ENCODE data around the gene HAUS5. TPM values are rescaled to one million over a fixed set of nuclear protein-coding genes. Genes with fewer than 3 reads are reported as not detected.

HAUS5 gene
- total RNA-seq, 2 donors from 2014 or later: 32.4 to 33.7 TPM

- Mint-ChIP-seq H3K4me1 (no peaks in the 10 kb centered on the region), H3K4me3 (no peak overlapping the region), H3K27ac (no peak overlapping the region), H3K9me3 (no peaks in the 10 kb centered on the region), H3K27me3 (ENCODE audit: insufficient read depth) (no peaks in the 10 kb centered on the region), H3K36me3 (ENCODE audit: low read depth) (peaks cover 20% of the 10 kb centered on the region)
- 93 to 96% methylated on average over 7 to 9 of the region's 9 CpGs for WGBS, 2 experiments (ENCODE audit: insufficient coverage in 1 of 2, insufficient read length in 1 of 2)
- Histone ChIP-seq H3K36me3 (ENCODE audit: control insufficient read depth, insufficient read depth, low read length) (peaks cover 8% of the 10 kb centered on the region), H3K27me3 (ENCODE audit: control insufficient read depth, insufficient read depth, low read length, poor library complexity, severe bottlenecking) (no peaks in the 10 kb centered on the region), H3K4me3 (ENCODE audit: low read length) (no peak overlapping the region), H3K9me3 (ENCODE audit: control insufficient read depth, low read length) (no peaks in the 10 kb centered on the region), H3K9ac (ENCODE audit: extremely low read depth, low read length, poor library complexity, severe bottlenecking) (no peak overlapping the region), H3K27ac (ENCODE audit: low read depth, low read length) (no peak overlapping the region), H3K4me1 (ENCODE audit: control insufficient read depth, insufficient read depth, low read length) (no peaks in the 10 kb centered on the region)
- DNase-seq: no peak
- TF ChIP-seq, protein P1, sequence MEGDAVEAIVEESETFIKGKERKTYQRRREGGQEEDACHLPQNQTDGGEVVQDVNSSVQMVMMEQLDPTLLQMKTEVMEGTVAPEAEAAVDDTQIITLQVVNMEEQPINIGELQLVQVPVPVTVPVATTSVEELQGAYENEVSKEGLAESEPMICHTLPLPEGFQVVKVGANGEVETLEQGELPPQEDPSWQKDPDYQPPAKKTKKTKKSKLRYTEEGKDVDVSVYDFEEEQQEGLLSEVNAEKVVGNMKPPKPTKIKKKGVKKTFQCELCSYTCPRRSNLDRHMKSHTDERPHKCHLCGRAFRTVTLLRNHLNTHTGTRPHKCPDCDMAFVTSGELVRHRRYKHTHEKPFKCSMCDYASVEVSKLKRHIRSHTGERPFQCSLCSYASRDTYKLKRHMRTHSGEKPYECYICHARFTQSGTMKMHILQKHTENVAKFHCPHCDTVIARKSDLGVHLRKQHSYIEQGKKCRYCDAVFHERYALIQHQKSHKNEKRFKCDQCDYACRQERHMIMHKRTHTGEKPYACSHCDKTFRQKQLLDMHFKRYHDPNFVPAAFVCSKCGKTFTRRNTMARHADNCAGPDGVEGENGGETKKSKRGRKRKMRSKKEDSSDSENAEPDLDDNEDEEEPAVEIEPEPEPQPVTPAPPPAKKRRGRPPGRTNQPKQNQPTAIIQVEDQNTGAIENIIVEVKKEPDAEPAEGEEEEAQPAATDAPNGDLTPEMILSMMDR (conservative IDR thresholded peaks at IDR 0.05): no peak
Measured at GRCh38 chr19:35621708-35622107, 9.2 kb downstream of the HAUS5 start.

DNA sequence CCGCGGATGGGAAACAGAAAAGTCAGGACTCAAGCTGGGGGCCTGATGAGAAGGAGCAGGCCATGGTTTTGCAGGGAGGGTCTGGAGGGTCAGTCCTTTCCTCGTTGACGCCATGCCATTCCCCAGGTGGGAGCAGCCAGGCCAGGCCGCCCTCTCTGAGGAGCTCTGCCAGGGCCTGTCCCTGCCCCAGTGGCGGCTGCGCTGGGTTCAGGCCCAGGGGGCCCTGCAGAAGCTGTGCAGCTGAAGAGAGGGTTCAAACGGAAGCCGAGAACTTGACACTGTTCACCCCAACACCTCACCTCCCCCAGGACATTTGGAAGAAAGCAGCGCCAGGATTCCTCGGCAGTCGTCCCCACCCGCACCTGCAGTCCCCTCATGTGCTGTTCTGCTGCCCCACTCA lies 10.2 kb downstream of the HAUS5 start:
- Histone ChIP-seq H3K36me3 (ENCODE audit: control insufficient read depth, insufficient read depth, low read length) (peaks cover 7% of the 10 kb centered on the region), H3K4me1 (ENCODE audit: control insufficient read depth, insufficient read depth, low read length) (no peaks in the 10 kb centered on the region), H3K27me3 (ENCODE audit: control insufficient read depth, insufficient read depth, low read length, poor library complexity, severe bottlenecking) (no peaks in the 10 kb centered on the region), H3K4me3 (ENCODE audit: low read length) (no peak overlapping the region), H3K9me3 (ENCODE audit: control insufficient read depth, low read length) (no peaks in the 10 kb centered on the region), H3K27ac (ENCODE audit: low read depth, low read length) (no peak overlapping the region), H3K9ac (ENCODE audit: extremely low read depth, low read length, poor library complexity, severe bottlenecking) (no peak overlapping the region)
- peaks cover 20% of the 10 kb centered on the region for H3K36me3 Mint-ChIP-seq (ENCODE audit: low read depth)
- DNase-seq: no peak
- TF ChIP-seq, protein P1 (conservative IDR thresholded peaks at IDR 0.05): no peak
- no peaks in the 10 kb centered on the region for H3K9me3 Mint-ChIP-seq
- H3K4me3 Mint-ChIP-seq: no peak overlapping the region
- WGBS, 2 experiments (ENCODE audit: insufficient coverage in 1 of 2, insufficient read length in 1 of 2): 87 to 95% methylated on average over 5 to 13 of the region's 13 CpGs
- H3K27me3 Mint-ChIP-seq (ENCODE audit: insufficient read depth): no peaks in the 10 kb centered on the region
- no peak overlapping the region for H3K27ac Mint-ChIP-seq
- H3K4me1 Mint-ChIP-seq: no peaks in the 10 kb centered on the region

GRCh38 chr19:35623327-35624010 lies 10.9 kb downstream of the HAUS5 start:
- DNase-seq: no peak
- H3K27ac ChIP-seq (ENCODE audit: low read depth, low read length): no peak overlapping the region
- H3K36me3 ChIP-seq (ENCODE audit: control insufficient read depth, insufficient read depth, low read length): peaks cover 7% of the 10 kb centered on the region
- no peak overlapping the region for H3K4me3 ChIP-seq (ENCODE audit: low read length)
- no peaks in the 10 kb centered on the region for H3K9me3 ChIP-seq (ENCODE audit: control insufficient read depth, low read length)
- H3K27me3 ChIP-seq (ENCODE audit: control insufficient read depth, insufficient read depth, low read length, poor library complexity, severe bottlenecking): no peaks in the 10 kb centered on the region
- no peaks in the 10 kb centered on the region for H3K27me3 Mint-ChIP-seq (ENCODE audit: insufficient read depth)
- no peak overlapping the region for H3K9ac ChIP-seq (ENCODE audit: extremely low read depth, low read length, poor library complexity, severe bottlenecking)
- H3K36me3 Mint-ChIP-seq (ENCODE audit: low read depth): peaks cover 20% of the 10 kb centered on the region
- no peaks in the 10 kb centered on the region for H3K4me1 ChIP-seq (ENCODE audit: control insufficient read depth, insufficient read depth, low read length)
- TF ChIP-seq, protein P1 (conservative IDR thresholded peaks at IDR 0.05): no peak
- H3K27ac Mint-ChIP-seq: no peak overlapping the region
- 87 to 91% methylated on average over 5 to 6 of the region's 6 CpGs for WGBS, 2 experiments (ENCODE audit: insufficient coverage in 1 of 2, insufficient read length in 1 of 2)
- no peak overlapping the region for H3K4me3 Mint-ChIP-seq
- peaks cover 4% of the 10 kb centered on the region for H3K4me1 Mint-ChIP-seq
- H3K9me3 Mint-ChIP-seq: no peaks in the 10 kb centered on the region

Data from endodermal cell (in vitro differentiated cells).